ENCODE measurements around the gene RNF213. TPM values are rescaled to one million over a fixed set of nuclear protein-coding genes. Genes with fewer than 3 reads are reported as not detected.
"Not testable (repeated sequence)": the region's sequence is repeated elsewhere in the genome, so short reads cannot be mapped to it uniquely, and the experiment has no call there.

Gene RNF213
- total RNA-seq, 1 experiment from 2014 or later, result 44.5 TPM

- Histone ChIP-seq H3K9me3 (ENCODE audit: control insufficient read depth in 1 of 2, insufficient read depth in 1 of 2, low read depth in 1 of 2, low read length in 2 of 2) (no peaks in the 10 kb centered on the region), H3K9ac (ENCODE audit: low read length) (no peak overlapping the region), H3K4me1 (ENCODE audit: control insufficient read depth in 1 of 2, insufficient read depth in 2 of 2, low read length in 2 of 2) (no peaks in the 10 kb centered on the region), H3K79me2 (ENCODE audit: insufficient read depth, low read length) (no peaks in the 10 kb centered on the region), H3K4me3 (replicated peaks in 1 of 2; ENCODE audit: low read depth in 1 of 2, low read length in 2 of 2) (no peak overlapping the region), H3K4me2 (ENCODE audit: low read length) (no peak overlapping the region), H3K36me3 (ENCODE audit: control insufficient read depth in 1 of 2, insufficient read depth in 2 of 2, low read length in 2 of 2) (peaks cover 7 to 11% of the 10 kb centered on the region in 2 experiments; a peak in 3 of 4 replicates), H3K9me2 (ENCODE audit: insufficient read depth) (no peaks in the 10 kb centered on the region), H3K27me3 (ENCODE audit: insufficient read depth, low read length) (no peaks in the 10 kb centered on the region), H3K27ac (ENCODE audit: low read depth, low read length) (no peak overlapping the region), H2AFZ (ENCODE audit: low read depth, low read length, poor library complexity, severe bottlenecking) (no peak overlapping the region), H4K20me1 (ENCODE audit: insufficient read depth) (no peaks in the 10 kb centered on the region)
- no peak for TF ChIP-seq JUND (IDR thresholded peaks at IDR 0.05)
- no peak for TF ChIP-seq EZH2 (IDR thresholded peaks at IDR 0.05)
- no peak for TF ChIP-seq SRF (IDR thresholded peaks at IDR 0.05; ENCODE audit: low read depth)
- TF ChIP-seq ZNF274 (IDR thresholded peaks at IDR 0.05; ENCODE audit: low read depth, low read length), result no peak
- TF ChIP-seq TCF7L2 (IDR thresholded peaks at IDR 0.05; ENCODE audit: borderline replicate concordance, extremely low read depth, insufficient read depth, insufficient read length), result no peak
- no peak for TF ChIP-seq RAD21 (IDR thresholded peaks at IDR 0.05; ENCODE audit: low read depth)
- TF ChIP-seq YY1 (IDR thresholded peaks at IDR 0.05; ENCODE audit: extremely low read depth, insufficient replicate concordance, low read depth, low read length), result no peak
- no peak for TF ChIP-seq ZFX (IDR thresholded peaks at IDR 0.05)
- TF ChIP-seq, protein P1, sequence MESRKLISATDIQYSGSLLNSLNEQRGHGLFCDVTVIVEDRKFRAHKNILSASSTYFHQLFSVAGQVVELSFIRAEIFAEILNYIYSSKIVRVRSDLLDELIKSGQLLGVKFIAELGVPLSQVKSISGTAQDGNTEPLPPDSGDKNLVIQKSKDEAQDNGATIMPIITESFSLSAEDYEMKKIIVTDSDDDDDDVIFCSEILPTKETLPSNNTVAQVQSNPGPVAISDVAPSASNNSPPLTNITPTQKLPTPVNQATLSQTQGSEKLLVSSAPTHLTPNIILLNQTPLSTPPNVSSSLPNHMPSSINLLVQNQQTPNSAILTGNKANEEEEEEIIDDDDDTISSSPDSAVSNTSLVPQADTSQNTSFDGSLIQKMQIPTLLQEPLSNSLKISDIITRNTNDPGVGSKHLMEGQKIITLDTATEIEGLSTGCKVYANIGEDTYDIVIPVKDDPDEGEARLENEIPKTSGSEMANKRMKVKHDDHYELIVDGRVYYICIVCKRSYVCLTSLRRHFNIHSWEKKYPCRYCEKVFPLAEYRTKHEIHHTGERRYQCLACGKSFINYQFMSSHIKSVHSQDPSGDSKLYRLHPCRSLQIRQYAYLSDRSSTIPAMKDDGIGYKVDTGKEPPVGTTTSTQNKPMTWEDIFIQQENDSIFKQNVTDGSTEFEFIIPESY (IDR thresholded peaks at IDR 0.05; ENCODE audit: extremely low read depth, insufficient replicate concordance, low read length), result no peak
- TF ChIP-seq POLR2A (IDR thresholded peaks at IDR 0.05; ENCODE audit: borderline replicate concordance, extremely low read depth, insufficient read depth, insufficient read length), result no peak
- no peak for TF ChIP-seq CEBPB (IDR thresholded peaks at IDR 0.05; ENCODE audit: low read depth)
- TF ChIP-seq EZH2phosphoT487 (IDR thresholded peaks at IDR 0.05; ENCODE audit: borderline replicate concordance), result no peak
- TF ChIP-seq, protein P2, sequence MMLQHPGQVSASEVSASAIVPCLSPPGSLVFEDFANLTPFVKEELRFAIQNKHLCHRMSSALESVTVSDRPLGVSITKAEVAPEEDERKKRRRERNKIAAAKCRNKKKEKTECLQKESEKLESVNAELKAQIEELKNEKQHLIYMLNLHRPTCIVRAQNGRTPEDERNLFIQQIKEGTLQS (IDR thresholded peaks at IDR 0.05), result no peak
- no peak for TF ChIP-seq EGR1 (IDR thresholded peaks at IDR 0.05; ENCODE audit: low read depth)
- TF ChIP-seq, protein P3, sequence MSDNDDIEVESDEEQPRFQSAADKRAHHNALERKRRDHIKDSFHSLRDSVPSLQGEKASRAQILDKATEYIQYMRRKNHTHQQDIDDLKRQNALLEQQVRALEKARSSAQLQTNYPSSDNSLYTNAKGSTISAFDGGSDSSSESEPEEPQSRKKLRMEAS (IDR thresholded peaks at IDR 0.05), result no peak
- no peak for TF ChIP-seq SIN3A (IDR thresholded peaks at IDR 0.05; ENCODE audit: low read depth)
- no TSS peak for BruUV-seq (replicated peaks)
- ATAC-seq (no peak), DNase-seq (ENCODE audit: low read depth, low spot score) (no peak)
- POLR2A ChIA-PET, result no interaction called here
- intact Hi-C loops (cut with micrococcal nuclease), result loop anchor here (1.0 kb wide), 1 partner anchor 49 kb away; no protein-coding TSS in a partner anchor
- CTCF ChIA-PET, result no interaction called here
- RAD21 ChIA-PET (ENCODE audit: low non-redundant PET in 1 of 2, low total read pairs in 2 of 2, uncharacterized antibody in 2 of 2, unreplicated experiment in 2 of 2), result no interaction called here
Observed at GRCh38 chr17:80328634-80329380, 68.2 kb downstream of the RNF213 start.

- H4K20me1 ChIP-seq (ENCODE audit: insufficient read depth); BruUV-seq (replicated peaks); ATAC-seq; POLR2A ChIA-PET; H3K79me2 ChIP-seq (ENCODE audit: insufficient read depth, low read length); H3K27me3 ChIP-seq (ENCODE audit: insufficient read depth, low read length); H3K9ac ChIP-seq (ENCODE audit: low read length); H3K27ac ChIP-seq (ENCODE audit: low read depth, low read length); H3K4me1 ChIP-seq (ENCODE audit: control insufficient read depth in 1 of 2, insufficient read depth in 2 of 2, low read length in 2 of 2); DNase-seq (ENCODE audit: low read depth, low spot score); RAD21 ChIA-PET (ENCODE audit: low non-redundant PET in 1 of 2, low total read pairs in 2 of 2, uncharacterized antibody in 2 of 2, unreplicated experiment in 2 of 2); H3K9me2 ChIP-seq (ENCODE audit: insufficient read depth); CTCF ChIA-PET; H3K4me3 ChIP-seq (replicated peaks in 1 of 2; ENCODE audit: low read depth in 1 of 2, low read length in 2 of 2); H3K4me2 ChIP-seq (ENCODE audit: low read length); H3K9me3 ChIP-seq (ENCODE audit: control insufficient read depth in 1 of 2, insufficient read depth in 1 of 2, low read depth in 1 of 2, low read length in 2 of 2); H2AFZ ChIP-seq (ENCODE audit: low read depth, low read length, poor library complexity, severe bottlenecking): not testable (repeated sequence)
- intact Hi-C loops (cut with micrococcal nuclease), result loop anchor here (1.0 kb wide), 1 partner anchor 49 kb away; no protein-coding TSS in a partner anchor
- peaks cover 7 to 14% of the 10 kb centered on the region in 2 experiments; a peak in 3 of 4 replicates for H3K36me3 ChIP-seq (ENCODE audit: control insufficient read depth in 1 of 2, insufficient read depth in 2 of 2, low read length in 2 of 2)
Observed at GRCh38 chr17:80329421-80329820, 68.8 kb downstream of the RNF213 start.
